Stimulated activated CD8-positive, alpha-beta memory T cell treated with anti-CD3 and anti-CD28 coated beads, Interleukin-12 subunit alpha, Interleukin-12 subunit beta, amount 100 ng/mL, for 24 hours (primary cell): Measurements from ENCODE around the gene TSACC.

Experiments
- DNase-seq: peaks from one replicate; pipeline ENCODE4 v3.0.0-alpha.2; 2020; ENCODE audit errors: extremely low read depth

Gene TSACC

DNA sequence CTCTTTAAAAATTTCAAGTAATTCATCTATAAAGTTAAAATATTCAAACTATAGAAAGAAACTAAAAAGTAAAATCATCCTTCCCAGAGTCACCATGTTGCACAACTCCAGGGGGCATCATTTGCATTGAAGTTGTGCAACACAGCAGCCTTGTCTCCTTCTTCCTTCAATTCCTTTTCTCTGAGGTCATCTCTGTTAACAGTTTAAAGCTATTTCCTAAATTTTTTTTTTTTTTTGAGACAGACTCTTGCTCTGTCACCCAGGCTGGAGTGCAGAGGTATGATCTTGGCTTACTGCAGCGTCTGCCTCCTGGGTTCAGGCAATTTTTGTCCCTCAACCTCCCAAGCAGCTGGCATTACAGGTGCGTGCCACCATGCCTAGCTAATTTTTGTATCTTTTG, 37.8 kb downstream of the TSACC start:
- DNase-seq = no peak

DNA sequence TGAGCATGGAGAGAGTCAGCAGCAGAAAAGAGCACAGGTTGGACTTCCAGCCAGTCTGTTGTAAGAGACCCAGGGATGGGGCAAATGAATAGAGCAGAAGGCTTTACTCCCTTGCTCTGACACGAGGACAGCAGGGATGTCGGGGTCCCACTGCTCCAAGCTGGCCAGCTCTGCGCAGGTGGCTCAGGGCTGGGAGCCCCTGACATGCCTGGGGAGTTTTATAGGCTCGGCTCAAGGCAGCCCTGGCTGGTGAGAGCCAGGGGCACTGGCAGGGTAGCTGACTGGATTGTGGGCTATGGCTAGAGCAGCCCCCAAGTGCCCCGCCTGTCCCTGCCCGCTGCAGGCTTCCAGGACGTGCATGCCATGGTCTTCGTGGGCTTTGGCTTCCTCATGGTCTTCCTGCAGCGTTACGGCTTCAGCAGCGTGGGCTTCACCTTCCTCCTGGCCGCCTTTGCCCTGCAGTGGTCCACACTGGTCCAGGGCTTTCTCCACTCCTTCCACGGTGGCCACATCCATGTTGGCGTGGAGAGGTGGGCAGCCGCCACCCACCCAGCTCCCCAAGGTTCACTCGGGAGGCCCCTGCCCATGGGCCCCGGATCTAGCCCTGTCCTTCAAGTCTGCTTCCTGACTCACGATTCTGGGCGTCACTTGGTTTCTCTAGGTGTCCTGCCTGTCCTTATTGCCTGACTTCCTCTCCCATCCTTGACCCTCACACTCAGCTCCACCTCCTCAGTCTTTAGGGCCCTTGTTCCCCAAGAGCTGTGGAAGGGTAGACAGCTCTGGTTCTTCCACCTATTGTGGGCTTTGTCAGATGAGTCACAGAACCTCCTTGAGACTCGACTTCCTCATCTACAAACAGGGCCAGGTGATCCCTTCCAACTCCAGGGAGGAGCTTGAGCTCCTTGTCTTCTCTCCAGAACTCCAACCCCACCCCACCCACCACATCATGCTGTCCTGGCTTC, 38.9 kb downstream of the TSACC start:
- no peak for DNase-seq

DNA sequence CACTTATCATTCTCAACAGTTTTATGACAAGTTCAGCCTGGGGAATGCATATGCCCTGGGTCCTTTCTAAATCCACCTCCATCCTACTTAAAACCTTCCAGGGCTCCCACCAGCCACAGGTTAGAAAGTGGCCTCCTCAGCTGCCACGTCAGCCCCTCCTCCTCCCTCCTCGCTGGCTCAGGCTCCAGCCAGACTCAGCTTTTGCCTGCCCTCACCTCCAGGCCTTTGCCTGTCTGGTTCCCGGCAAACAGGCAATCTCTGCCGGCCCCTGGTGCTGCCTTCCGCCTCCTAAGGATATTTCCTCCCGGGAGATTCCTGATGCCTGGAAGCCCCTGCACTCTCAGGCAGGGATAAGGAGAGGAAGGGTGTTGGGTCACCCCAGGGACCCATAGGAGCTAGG, 40.2 kb downstream of the TSACC start:
- DNase-seq = no peak

DNA sequence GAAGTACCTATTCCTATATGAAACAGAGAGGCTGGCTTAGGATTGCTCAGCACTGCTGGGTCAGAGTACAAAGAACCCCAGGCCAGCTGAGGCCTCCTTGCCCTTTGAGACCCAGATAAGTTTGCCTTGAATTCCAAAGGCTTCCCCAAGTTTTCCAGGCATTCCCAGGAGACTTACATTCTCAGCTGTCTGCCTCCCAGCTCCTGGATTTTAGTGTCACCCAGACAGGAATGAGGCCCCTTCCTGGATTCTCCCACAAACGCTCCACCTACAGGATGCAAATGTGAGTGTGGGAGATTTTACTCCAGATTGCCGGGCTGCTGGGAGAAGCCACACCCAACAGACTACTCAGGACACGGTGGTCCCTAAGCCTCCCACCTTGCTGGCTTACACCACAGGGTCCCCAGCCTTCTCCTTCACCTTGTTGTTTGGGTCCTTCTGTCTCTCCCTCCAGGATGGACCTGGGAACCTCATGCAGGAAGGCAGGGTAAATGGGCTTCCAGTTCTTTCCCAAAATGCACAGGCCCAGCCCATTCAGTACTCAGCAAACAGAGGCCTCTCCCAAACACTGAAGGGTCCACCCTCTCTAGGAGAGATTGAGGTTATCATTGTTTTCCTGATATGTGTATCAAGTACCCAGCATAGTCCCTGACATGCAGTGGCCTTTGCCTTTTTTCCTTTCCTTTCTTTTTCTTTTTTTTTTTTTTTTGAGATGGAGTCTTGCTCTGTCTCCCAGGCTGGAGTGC, 41.3 kb downstream of the TSACC start:
- no peak for DNase-seq

DNA sequence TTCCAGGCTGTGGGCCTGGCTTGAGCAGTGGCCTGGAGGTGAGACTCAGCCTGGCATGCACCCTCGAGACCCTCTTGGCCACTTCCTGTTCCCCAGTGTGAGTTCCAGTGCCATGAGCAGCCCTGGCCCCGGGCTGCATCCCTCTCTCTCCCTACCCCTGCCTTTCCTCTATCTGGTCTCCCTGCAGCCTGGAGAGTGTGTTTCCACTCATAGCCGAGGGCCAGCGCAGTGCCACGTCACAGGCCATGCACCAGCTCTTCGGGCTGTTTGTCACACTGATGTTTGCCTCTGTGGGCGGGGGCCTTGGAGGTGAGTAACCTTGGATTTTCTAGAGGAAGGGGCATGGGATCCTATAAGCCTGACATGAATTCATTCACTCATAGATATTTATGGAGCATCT, 44.2 kb downstream of the TSACC start:
- no peak for DNase-seq

DNA sequence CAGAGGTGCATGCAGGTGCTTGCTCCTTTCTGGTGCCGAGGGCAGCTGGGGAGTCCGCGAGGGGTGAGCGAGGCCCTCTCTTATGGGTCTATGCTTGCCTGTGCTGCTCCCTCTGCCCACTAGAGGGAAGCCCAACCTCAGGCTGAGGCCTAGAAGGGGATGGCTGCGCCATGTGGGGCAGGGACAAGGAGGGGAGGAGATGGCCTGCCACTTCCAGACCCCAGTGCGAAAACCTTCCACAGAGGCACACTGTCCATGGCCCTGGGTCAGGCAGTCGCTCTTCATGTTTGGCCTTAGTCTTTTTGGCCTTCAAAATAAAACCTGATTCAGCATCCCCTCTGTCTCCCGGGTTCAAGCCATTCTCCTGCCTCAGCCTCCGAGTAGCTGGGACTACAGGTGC, 44.7 kb downstream of the TSACC start:
- DNase-seq = peak; percentile 11

DNA sequence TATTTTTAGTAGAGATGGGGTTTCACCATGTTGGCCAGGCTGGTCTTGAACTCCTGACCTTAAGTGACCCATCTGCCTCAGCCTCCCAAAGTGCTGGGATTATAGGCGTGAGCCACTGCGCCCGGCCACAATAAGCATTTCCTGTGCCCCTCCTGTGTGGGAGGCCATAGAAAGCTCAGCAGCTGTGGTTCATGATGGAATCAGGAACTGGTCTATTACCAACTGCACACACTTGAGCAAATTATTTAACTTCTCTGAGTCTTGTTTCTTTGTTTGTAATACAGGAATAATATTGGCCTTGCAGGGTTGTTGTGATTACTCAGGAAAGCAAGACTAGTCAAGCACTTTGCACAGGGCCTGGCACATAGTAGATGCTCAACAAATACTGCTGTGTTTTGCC, 45.7 kb downstream of the TSACC start:
- no peak for DNase-seq

DNA sequence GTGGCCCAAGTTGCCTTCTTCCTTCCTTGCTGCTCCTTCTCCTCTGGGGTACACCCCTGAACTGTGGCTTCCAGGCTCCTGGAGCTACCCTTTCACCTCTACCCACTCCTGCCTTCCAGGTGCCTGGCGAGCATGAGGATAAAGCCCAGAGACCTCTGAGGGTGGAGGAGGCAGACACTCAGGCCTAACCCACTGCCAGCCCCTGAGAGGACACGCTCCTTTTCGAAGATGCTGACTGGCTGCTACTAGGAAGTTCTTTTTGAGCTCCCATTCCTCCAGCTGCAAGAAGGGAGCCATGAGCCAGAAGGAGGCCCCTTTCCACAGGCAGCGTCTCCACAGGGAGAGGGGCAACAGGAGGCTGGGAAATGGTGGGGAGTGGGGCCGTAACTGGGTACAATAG, 46.3 kb downstream of the TSACC start:
- no peak for DNase-seq

DNA sequence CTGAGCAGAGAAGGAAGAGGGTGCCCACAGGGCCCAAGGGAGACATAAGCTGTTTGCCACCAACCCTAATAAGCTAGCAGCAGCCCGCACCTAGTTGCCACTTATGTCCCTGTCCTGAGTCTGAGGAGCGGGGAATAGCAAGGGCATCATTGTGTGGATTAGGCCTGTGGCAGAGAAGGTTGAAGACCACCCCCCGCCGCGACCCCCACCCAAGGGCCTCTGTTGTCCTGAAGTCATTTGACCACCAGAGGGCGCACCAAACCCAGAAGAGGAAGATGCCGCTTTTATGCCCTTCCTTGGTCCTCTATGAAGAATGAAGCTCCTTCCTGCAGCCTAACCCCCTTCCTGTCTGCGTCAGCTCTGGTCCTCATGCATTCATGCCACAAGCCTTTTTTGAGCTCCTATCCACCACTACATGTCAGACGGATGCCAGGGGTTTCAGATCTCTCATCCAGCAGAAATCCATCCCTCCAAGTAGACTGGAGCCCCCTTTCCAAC, 47.3 kb downstream of the TSACC start:
- peak; percentile 44 for DNase-seq

DNA sequence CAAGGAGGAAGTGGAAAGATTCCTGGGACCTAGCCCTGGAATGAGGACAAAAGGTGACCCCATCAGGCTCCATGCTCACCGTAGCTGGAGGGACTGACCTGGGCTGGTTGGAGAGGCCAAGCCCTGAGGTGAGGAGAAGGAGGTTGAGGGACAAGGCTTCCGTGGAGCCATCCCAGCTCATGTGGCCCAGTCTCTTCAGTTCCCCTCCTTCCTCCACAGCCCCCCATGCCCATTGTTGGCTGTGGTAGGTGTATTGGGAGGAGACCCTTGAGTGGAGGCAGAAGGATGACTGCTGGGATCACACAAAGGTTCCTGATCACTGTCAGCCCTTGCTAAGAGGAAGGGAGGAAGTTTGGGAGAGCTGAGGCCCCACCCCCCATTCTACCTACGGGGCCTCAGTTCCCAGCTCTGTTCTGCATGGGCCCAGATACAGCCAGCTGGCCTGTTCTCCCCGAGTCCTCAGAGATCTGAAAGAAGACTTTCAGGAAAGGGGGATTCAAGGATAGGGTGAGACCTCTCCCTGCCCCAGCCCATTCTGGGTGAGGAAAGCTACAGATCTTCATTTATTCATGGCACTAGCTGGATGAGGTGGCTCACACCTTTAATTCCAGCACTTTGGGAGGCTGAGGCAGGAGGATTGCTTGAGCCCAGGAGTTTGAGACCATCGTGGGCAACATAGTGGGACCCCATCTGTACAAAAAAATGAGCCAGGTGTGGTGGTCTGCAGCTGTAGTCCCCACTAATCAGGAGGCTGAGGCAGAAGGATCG, 48.0 kb downstream of the TSACC start:
- no peak for DNase-seq

DNA sequence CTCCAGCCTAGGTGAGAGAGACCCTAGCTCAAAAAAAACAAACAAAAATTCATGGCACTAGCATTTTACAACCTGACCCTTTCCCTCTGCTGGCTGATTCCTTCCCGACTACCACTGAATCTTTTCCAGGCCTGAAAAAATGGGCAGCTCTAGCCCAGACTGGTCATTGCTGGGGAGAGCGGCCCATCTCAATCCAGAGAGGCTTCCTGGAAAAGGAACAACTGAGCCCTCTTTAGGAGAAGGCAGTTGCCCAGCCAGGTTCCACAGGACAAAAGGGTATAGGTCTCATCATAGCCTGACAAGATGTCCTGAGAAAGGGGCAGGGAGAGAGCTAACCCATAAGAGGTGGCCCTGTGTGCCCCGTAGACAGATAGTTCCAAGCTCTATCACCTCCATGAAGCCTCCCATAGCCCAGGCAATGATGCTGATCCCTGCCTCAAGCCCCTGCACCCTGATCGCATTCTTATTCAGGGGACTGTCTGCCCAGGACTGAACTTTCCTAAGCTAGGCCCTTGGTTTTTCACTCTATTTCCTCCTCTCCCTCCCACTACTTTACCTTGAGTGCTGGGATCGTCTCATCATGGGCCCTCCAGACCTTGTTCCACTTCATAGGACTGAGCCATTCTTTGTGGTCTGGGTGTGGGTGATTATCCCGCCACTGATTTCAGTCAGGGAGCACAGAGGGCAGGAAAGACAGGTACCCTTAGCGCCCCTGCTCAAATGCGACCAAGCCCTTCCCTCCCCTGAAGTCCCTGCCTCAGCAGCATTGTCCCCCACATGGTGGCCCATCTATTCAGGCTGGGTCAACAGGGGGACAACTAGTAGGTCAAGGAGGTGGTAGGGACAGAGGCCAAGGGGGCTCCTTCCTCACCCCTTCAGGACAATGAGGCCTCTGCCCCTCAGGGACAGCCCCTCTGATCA, 48.9 kb downstream of the TSACC start:
- no peak for DNase-seq

DNA sequence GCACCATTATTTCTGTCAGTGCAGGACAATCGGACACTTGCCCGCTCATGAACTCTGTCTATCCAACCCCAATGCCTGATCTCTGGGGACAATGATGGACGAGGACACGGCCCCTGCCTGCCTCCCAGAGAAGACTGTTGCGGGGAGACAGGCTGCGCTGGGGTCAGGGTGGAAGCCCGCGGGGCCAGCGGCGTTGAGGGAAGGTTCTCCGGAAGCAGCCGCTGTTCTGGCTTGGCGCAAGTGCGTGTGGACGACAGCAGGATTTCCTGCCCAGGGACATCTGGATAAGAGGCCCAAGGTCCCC, 49.5 kb downstream of the TSACC start:
- DNase-seq = no peak

DNA sequence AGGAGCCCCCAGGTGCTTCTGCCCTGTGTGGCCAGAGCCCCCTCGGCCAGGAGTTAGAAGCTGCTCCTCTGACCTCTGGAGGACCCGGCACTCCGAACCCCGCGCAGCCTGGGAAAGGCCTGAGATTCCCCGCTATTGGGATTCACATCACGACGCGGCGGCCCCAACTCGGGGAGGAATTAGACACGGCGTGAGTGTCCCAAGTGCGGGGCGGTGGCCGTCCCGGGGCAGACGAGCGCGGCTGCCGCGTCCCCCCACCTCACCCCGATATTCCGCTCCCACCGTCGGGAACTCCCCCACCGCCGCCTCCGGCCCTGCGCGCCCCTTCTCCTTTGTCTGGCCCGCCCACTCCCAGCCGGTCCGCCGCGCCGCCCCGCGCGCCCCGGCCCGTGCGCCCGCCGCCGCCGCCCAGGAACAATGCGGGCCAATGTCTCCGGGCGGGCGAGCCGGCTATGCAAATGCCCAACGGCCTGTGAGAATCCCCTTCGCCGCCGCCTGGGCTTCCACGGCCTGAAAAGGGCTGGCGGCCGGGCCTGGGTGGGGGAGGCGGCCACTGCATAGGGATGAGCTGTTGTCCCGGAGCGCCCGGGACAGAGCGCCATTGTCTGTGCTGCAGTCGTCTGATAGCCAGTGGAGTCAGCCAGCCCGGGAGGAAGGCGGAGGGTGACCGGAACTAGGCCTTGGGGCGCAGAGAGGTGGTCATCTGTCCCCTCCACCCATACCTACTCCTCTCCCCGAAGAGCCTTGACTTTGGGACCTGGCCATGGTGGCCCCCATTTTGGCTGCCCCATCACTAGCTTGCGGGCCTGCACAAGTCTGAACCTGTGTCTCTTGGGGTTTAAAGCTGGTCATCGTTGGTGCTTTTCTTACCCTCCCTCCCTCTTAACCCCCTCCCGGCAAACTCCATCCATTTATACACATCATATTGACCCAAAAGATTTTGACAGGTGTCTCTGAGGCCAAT, 50.1 kb downstream of the TSACC start:
- no peak for DNase-seq

DNA sequence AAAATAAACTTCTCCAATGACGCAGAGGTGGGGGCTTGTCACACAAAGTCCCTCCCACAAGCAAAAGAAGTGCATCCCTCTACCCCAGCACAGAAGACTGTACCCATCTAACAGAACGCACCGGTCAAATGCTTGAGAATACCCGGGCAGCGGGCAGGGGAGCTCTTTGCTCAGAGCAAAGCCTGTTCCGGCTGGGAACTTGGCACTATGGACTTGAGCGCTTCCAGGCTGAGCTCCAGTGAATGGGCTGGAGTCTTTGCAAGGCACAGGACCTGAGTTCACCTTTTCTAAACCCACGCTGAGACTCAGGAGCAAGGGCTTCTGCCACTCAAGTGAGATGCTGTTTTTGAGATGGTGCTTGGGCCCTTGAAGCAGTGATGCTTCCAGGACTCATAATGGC, 51.0 kb downstream of the TSACC start:
- no peak for DNase-seq

DNA sequence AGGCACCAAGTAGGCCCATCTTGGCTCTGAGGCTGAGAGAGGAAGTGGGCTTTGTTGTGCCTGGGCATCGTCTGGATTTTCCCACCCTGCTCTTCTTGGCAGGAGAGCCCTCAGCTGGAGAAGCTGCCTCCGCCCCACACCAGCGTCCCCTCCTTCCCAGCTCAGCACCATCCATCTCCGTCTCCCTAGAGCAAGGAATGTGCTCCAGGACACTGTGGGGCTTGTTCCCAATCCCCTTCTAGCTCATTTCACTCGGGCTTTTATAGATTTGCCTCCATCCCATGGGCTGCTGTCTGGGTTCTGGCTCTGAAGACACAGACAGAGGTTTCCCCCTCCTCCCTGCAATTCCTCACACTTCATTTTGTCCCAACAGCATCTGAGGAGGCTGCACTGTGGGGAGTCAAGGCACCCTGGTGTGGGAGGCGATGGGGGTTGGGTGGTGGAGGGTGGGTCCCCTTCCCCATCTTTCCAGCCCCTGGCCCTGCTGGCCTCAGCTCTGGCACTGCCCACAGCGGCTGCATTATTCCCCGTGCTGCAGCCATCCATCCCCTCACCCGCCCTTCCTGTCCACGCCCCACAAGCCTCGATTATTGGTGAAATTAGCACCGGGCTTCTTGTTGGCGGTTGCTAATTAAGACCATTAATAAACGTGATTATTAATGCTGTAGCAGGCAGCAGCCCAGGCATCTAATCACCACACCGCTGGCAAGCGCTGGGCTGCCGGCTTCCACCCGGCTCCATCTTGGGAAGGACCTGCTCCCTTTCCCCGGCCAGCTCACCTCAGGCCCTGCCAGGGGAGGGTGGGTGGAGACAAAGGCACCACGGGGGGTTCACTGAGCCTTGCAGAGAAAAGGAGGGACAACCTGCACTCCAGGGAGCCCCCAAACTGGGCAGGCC, 52.4 kb downstream of the TSACC start:
- DNase-seq = no peak

DNA sequence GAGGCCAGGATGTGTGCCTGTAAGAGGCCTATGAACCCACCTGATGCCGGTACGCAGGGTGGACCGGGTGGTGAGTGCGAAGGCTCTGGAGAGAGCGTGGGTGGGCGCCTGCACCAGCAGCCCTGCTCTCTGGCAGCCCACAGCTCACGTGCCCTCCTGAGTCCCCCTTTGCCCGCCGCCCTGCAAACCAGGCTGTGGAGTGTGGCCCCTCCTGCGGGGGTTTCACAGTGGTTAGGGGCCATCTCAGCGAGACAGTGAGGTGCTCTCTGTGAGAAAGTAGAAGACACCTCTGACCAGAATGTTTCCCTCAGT, 53.0 kb downstream of the TSACC start:
- no peak for DNase-seq

DNA sequence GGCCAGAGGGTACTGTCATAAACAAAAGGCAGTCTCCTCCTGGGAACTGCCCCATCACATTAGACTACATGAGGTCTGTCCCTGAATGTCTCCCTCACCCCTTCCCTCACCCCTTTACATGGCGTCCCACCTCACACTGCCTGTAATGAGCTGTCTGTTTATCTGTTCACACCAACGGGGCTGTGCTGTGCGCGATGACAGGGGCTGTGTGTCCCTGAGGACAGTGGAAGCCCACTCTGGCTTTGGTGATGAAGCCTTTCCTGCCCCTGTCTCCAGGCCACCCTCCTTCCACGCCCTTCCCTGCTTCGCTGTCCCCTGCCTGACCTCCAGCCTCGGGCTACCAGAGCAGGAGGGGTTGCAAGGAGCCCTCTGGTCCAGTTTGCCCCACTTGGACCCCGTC, 53.4 kb downstream of the TSACC start:
- DNase-seq = no peak

DNA sequence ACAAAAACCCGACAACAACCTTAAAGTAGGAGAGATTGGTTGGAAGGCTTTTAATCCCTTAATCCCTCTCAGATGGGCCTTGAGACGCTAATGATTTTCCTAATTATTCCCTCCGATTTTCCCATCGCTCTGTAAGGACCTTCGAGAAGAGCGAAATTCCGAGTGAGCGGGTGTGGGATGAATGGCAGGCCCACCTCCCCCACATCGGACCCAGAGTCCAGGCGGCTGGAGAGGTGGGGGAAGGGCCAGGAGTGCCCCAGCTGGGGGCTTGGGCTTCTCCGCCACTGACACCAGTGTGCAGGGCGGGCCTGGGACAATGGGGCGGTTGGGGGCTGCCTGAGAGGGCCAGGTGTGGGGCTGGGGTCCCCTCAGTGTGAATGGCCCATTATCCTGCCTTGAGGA, 54.1 kb downstream of the TSACC start:
- no peak for DNase-seq

DNA sequence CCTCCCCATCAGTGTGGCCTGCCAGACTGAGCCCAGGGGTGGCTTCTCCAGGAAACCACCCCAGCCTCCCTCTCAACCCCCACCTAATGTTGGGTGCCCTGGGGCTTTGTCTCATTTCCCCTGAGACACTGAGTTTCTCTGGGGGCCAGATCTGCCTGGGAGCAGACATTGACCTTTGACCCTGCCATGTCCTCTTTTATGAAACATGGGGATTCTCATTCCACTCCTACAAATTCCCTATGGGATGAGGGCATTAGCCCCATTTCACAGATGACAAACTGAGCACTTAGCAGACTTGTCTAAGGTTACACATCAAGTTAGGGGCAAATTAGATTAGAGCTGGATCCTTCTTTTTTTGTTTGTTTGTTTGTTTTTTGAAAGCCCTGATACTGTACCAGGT, 54.8 kb downstream of the TSACC start:
- DNase-seq = no peak
